Measurements from ENCODE around the gene NOS1AP.

- TF ChIP-seq TAF1 (IDR thresholded peaks at IDR 0.05; ENCODE audit: low read depth, low read length) (no peak), POLR2A (IDR thresholded peaks at IDR 0.05; ENCODE audit: low read depth, low read length) (no peak), POLR2AphosphoS5 (IDR thresholded peaks at IDR 0.05; ENCODE audit: low read depth, low read length) (no peak)
Observed at GRCh38 chr1:162158624-162159271, 89.3 kb downstream of the NOS1AP start.
